ENCODE results near the gene MVB12B.

DNA sequence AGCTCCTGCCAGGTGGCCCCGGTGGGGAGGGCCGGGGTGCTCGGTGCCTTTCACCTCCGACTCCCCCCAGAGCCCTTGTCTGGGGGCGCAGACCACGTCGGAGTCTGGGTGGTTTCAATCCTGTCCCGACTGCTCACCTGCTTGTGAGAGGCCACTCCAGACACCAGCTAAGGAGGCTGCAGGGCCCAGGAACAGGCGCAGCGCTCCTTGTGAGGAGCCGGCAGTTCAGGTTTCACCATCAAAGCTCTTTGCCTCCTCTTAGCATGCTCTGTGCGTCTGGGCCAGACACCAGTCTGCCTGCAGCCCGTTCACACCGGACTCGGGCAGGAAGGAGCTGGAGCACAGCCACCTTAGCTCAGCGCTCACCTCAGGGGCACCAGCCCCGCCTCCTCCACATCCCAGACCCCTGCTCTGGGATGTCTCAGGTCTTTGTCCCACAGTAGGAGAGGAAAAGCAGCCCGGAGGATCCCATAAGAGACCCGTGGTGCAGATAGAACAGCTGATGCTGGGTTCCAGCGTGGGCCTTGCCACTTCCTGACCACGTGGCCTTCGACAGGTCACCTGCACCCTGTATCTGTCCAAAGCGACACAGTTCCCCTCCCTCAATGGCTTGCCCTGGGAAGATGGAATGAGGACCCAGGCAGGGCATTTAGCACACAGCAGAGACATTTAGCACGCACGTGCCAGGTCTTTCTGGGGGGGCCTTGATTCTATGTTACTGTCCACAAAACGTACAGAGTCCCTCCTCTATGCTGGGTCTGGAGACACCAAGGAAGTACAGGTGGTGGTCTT, 180.9 kb downstream of the MVB12B start:
- TF ChIP-seq, protein P1, sequence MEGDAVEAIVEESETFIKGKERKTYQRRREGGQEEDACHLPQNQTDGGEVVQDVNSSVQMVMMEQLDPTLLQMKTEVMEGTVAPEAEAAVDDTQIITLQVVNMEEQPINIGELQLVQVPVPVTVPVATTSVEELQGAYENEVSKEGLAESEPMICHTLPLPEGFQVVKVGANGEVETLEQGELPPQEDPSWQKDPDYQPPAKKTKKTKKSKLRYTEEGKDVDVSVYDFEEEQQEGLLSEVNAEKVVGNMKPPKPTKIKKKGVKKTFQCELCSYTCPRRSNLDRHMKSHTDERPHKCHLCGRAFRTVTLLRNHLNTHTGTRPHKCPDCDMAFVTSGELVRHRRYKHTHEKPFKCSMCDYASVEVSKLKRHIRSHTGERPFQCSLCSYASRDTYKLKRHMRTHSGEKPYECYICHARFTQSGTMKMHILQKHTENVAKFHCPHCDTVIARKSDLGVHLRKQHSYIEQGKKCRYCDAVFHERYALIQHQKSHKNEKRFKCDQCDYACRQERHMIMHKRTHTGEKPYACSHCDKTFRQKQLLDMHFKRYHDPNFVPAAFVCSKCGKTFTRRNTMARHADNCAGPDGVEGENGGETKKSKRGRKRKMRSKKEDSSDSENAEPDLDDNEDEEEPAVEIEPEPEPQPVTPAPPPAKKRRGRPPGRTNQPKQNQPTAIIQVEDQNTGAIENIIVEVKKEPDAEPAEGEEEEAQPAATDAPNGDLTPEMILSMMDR (IDR thresholded peaks at IDR 0.05), result no peak
- no peak for TF ChIP-seq POLR2A (IDR thresholded peaks at IDR 0.05)

All from Peyer's patch (tissue), 4 donors.